Measurements from ENCODE around the gene GADD45GIP1. TPM values are rescaled to one million over a fixed set of nuclear protein-coding genes. Genes with fewer than 3 reads are reported as not detected.

Gene GADD45GIP1
- polyA plus RNA-seq, 3 donors = 34.2 to 51.5 (median 38.2) TPM

- H3K27ac ChIP-seq (ENCODE audit: low read depth, low read length) = no peak overlapping the region
- WGBS, 3 donors = 91 to 94% (median 93%) methylated on average over 30 of the region's 30 CpGs
Measured at GRCh38 chr19:12948612-12949362, 8.2 kb downstream of the GADD45GIP1 start.

DNA sequence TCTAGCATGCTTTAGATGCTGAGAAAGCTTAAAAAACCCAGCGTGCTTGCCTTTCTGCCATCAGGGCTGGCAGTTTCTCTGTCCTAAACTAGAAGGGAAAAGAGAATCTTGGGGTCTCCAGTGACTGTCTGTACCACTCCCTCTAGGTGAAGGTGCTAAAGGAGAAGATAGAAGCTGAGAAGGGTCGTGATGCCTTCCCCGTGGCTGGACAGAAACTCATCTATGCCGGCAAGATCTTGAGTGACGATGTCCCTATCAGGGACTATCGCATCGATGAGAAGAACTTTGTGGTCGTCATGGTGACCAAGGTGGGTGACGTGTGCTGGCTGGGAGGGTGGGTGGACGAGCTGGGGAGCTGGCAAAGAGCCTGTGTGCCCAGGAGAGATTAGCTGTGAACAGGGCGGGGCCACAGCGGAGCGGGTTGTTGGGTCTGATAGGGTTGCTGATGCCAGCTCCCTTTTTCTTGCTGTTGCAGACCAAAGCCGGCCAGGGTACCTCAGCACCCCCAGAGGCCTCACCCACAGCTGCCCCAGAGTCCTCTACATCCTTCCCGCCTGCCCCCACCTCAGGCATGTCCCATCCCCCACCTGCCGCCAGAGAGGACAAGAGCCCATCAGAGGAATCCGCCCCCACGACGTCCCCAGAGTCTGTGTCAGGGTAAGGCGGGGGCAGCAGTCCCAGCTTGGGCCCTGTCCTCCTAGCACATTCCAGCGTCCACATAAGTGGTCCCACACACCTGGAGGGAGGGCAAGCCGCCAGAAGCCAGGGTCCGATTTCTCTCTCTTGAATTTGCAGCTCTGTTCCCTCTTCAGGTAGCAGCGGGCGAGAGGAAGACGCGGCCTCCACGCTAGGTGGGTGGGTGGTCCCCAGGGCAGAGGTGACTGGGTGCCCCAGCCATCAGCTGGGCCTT lies 9.1 kb downstream of the GADD45GIP1 start:
- 78 to 90% (median 85%) methylated on average over 28 of the region's 28 CpGs for WGBS, 3 donors

GRCh38 chr19:12946731-12947496 lies 10.1 kb downstream of the GADD45GIP1 start:
- no peak overlapping the region for H3K27ac ChIP-seq (ENCODE audit: low read depth, low read length)
- WGBS, 3 donors = 52 to 71% (median 64%) methylated on average over 14 of the region's 14 CpGs

More for the DNA sequence above, 9.1 kb downstream of the GADD45GIP1 start:
- H3K27ac ChIP-seq (ENCODE audit: low read depth, low read length) = no peak overlapping the region

DNA sequence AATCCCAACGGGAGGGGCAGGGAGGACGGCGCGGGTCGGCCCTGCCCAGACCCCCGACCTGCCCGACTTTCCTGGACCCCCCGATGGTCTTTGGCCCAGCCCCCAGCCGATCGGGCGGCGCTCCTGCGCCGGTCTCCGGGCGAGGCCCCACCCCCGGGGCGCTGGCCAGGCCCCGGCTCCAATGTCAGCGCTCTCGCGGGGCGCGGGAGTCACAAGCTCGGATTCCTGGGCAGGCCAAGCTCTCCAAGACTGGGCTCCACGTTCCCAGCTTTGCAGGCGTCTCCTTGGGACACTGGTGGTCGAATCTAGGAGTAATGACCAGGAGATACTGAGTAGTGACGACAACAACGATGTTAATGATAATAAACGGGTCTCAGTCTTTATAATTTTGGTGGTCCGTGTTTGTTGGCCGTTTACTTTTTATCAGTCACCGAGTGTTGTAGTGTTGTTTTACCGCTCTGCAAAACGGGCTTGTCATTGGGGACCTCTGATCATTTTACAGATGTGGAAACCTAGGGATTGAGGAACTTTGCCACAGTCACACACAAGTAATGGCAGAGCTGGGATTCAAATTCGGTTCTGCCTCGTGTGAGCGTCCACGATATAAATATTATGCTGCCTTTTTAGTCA lies 10.8 kb downstream of the GADD45GIP1 start:
- 1% methylated on average over 29 to 40 of the region's 40 CpGs for WGBS, 3 donors
- peak overlapping the region; percentile 62 for H3K27ac ChIP-seq (ENCODE audit: low read depth, low read length)

DNA sequence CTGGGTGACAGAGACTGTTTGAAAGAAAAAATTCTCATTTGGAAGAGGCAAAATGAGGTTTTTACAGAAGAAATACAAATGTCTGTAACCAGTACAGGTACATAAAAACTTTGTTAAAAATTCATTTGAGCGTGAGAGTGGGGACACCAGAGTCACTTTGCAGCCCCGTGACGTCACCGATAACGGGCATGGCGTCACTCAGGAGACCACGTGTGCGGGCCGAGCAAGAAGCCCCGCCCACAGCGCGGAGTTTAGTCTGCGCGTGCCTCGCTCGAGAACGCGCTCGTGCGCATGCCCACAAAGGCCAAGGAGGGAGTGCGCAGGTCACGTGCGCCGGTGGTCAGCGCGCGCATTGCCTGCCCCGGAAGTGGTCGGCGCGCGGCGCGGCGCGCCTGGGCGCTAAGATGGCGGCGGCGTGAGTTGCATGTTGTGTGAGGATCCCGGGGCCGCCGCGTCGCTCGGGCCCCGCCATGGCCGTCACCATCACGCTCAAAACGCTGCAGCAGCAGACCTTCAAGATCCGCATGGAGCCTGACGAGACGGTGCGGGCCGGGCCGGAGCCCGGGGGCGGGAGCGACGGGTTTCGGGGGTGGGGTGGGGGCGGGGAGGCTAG lies 11.4 kb downstream of the GADD45GIP1 start, which contains the start of gene RAD23A:
Gene RAD23A (plus strand): TSS at position 384 of the 613 bp plus-strand sequence. CDS start 87 bp downstream, at position 471.
- 0 to 1% (median 1%) methylated on average over 61 to 62 of the region's 62 CpGs for WGBS, 3 donors
- H3K27ac ChIP-seq (ENCODE audit: low read depth, low read length) = peak within 1 kb of the TSS; percentile 62

- no peak overlapping the region for H3K27ac ChIP-seq (ENCODE audit: low read depth, low read length)
Measured at GRCh38 chr19:12944104-12944674, 12.8 kb downstream of the GADD45GIP1 start.

DNA sequence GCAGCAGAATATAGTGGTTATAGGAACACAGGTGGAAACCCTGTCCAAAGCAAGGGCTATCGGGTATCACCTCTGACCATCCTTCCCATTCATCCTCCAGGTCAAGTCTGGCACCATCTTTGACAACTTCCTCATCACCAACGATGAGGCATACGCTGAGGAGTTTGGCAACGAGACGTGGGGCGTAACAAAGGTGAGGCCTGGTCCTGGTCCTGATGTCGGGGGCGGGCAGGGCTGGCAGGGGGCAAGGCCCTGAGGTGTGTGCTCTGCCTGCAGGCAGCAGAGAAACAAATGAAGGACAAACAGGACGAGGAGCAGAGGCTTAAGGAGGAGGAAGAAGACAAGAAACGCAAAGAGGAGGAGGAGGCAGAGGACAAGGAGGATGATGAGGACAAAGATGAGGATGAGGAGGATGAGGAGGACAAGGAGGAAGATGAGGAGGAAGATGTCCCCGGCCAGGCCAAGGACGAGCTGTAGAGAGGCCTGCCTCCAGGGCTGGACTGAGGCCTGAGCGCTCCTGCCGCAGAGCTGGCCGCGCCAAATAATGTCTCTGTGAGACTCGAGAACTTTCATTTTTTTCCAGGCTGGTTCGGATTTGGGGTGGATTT lies 13.5 kb downstream of the GADD45GIP1 start:
- H3K27ac ChIP-seq (ENCODE audit: low read depth, low read length) = no peak overlapping the region
- WGBS, 3 donors = 64 to 71% (median 71%) methylated on average over 18 of the region's 18 CpGs

More at GRCh38 chr19:12944104-12944674, 12.8 kb downstream of the GADD45GIP1 start:
- WGBS, 3 donors = 60 to 64% (median 63%) methylated on average over 2 of the region's 2 CpGs

DNA sequence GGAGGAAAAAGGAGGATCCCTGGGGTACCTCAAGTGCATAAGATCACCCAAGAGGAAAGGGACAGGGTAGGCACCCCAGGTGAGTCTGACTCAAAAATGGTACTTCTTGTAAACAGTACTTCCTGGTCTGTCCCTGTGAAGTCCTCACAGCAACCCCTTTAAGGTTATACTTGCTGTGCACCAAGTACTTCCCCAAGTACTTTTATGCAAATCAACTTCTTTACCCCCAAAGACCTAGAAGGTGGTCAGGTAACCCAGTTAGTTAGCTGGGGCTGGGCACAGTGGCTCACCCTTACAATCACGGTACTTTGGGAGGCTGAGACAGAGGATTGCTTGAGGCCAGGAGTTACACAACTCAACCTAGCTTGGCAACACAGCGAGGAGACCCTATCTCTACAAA lies 16.1 kb downstream of the GADD45GIP1 start:
- H3K27ac ChIP-seq (ENCODE audit: low read depth, low read length) = no peak overlapping the region
- WGBS, 3 donors = 44 to 64% (median 60%) methylated on average over 2 of the region's 2 CpGs

GRCh38 chr19:12939975-12940423 lies 17.0 kb downstream of the GADD45GIP1 start:
- WGBS, 3 donors = 34 to 45% (median 42%) methylated on average over 10 of the region's 10 CpGs

DNA sequence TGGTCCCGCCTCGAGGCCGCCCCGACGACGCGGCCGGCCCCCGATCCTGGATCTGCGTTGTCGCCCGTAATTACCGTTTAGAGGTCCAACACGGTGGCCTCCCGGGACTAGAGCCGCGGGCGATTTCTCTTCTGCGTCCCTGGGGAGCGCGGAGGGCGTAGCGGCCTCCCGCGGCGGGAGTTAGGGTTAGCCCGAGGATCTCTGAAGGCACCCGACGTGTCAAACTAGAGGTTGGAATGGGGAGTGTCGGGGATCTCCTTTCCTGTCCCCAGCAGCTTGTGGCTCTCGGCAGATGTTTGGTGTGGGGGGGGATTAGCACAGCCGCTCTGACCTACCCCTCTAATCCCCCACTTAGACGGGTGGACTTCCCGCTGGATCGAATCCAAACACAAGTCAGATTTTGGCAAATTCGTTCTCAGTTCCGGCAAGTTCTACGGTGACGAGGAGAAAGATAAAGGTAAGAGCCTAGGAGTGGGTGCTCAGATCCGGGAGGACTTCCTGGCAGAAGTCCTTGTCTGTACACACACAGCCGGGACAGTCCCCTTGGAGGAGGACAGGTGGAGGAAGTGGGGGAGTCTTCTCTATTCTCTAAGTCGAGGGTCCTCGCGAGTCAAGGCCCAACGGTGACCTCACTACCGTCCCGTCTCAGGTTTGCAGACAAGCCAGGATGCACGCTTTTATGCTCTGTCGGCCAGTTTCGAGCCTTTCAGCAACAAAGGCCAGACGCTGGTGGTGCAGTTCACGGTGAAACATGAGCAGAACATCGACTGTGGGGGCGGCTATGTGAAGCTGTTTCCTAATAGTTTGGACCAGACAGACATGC lies 18.0 kb downstream of the GADD45GIP1 start:
- H3K27ac ChIP-seq (ENCODE audit: low read depth, low read length) = no peak overlapping the region
- WGBS, 3 donors = 0 to 1% (median 1%) methylated on average over 44 to 54 of the region's 54 CpGs

More at GRCh38 chr19:12939975-12940423, 17.0 kb downstream of the GADD45GIP1 start:
- no peak overlapping the region for H3K27ac ChIP-seq (ENCODE audit: low read depth, low read length)

DNA sequence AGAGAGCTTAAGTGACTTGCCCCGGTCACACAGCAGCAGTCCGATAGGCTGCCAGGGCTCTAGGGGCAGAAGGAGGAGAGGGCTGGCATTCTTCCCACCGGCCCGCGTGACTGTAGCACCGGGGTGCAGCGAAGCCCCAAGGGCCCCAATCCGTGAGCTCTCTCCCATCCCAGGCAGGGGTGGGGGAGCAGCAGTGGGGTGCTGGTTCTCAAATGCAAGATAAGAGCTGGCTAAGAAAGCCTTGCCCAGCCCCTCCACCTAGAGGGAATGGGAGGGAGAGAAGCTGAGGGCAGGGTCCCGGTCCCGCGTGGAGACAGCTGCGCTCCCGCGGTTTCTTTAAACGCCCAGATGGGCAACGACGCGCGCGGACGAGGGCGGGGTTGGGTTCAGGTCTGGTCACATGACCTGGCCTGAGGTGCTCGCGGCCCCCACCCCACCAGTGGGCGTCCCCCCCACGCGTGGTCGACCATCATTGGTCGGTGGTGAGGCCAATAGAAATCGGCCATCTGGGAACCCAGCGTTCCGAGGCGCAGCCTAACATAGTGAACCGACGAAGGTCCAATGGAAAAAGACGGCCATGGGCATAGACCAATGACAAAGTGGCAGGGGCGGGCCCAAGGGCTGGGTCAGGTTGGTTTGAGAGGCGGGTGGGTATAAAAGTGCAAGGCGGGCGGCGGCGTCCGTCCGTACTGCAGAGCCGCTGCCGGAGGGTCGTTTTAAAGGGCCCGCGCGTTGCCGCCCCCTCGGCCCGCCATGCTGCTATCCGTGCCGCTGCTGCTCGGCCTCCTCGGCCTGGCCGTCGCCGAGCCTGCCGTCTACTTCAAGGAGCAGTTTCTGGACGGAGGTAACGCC lies 18.9 kb downstream of the GADD45GIP1 start, which contains the start of gene CALR:
Gene CALR (plus strand): TSS at position 683 of the 852 bp plus-strand sequence. CDS start 71 bp downstream, at position 754.
- 0% methylated on average over 63 of the region's 63 CpGs for WGBS, 3 donors
- H3K27ac ChIP-seq (ENCODE audit: low read depth, low read length) = no peak within 1 kb of the TSS

GRCh38 chr19:12937093-12937926 lies 19.7 kb downstream of the GADD45GIP1 start:
- WGBS, 3 donors = 14 to 25% (median 19%) methylated on average over 23 of the region's 23 CpGs
- H3K27ac ChIP-seq (ENCODE audit: low read depth, low read length) = no peak overlapping the region

DNA sequence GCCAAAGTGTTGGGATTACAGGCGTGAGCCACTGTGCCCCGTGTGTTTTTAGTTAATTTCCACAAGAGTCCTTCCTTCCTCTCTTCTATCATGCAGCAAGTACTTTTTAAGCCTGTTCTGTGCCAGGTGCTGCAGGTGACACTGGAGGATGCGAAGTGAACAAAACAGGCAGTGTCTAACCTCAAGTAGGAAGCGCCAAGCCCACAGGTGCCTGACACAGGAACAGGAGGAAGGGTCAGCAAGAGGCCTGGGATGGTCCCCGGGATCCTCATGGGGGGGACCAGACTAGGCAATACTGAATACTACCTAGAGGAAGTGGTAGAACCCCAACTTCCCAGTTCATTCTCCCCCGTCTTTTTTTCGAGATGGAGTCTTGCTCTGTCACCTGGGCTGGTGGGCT lies 20.4 kb downstream of the GADD45GIP1 start:
- H3K27ac ChIP-seq (ENCODE audit: low read depth, low read length) = no peak overlapping the region
- 49 to 79% (median 51%) methylated on average over 7 of the region's 7 CpGs for WGBS, 3 donors

DNA sequence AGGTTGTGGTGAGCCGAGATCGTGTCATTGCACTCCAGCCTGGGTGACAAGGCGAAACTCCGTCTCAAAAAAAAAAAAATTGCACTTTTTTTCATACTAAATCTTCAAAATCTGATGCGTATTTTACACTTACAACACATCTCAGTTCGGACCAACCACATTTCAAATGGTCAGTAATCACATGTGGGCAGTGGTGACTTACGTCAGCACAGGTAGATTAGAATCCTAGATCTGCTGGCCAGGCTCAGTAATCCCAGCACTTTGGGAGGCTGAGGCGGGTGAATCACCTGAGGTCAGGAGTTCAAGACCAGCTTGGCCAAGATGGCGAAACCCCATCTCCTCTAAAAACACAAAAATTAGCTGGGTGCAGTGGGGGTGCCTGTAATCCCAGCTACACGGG lies 22.0 kb downstream of the GADD45GIP1 start:
- no peak overlapping the region for H3K27ac ChIP-seq (ENCODE audit: low read depth, low read length)
- WGBS, 3 donors = 83 to 91% (median 87%) methylated on average over 10 of the region's 10 CpGs

All from adipose tissue (tissue), 3 donors.